Measurements from ENCODE around the gene KRT38. TPM values are rescaled to one million over a fixed set of nuclear protein-coding genes. Genes with fewer than 3 reads are reported as not detected.
"Not testable (repeated sequence)": the region's sequence is repeated elsewhere in the genome, so short reads cannot be mapped to it uniquely, and the experiment has no call there.

Gene KRT38
- total RNA-seq, 1 experiment from 2014 or later, result not detected

DNA sequence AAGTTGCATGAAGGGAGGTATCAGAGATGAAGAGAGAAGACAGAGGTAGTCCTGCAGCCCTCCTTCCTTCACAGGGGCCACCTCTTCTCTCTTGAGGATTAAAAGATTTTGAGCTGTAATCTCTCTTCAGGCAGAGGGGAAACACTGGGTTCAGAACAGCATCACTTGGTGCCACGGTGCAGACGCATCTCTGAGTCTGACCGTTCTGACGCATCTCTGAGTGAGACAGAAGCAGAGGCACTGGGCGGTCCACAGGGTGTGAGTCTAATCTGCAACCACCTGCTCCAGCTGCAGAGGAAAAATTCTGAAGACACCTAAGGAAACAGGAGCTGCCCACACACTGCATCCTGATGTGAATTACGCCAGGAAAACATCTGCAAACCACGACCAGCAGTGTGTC is 11.1 kb downstream of the KRT38 start:
- Histone ChIP-seq H3K9me3 (no peaks in the 10 kb centered on the region), H3K4me1 (peaks cover 20% of the 10 kb centered on the region), H3K27me3 (replicated peaks; ENCODE audit: control insufficient read depth, insufficient read depth, low read length) (no peaks in the 10 kb centered on the region), H3K4me3 (ENCODE audit: low read depth, low read length) (no peak overlapping the region), H3K36me3 (ENCODE audit: control insufficient read depth, insufficient read depth, low read length) (no peaks in the 10 kb centered on the region)
- Mint-ChIP-seq H3K27me3 (ENCODE audit: insufficient read depth, unreplicated experiment) (no peaks in the 10 kb centered on the region), H3K4me1 (ENCODE audit: low read depth, unreplicated experiment) (peaks cover 13% of the 10 kb centered on the region), H3K27ac (ENCODE audit: unreplicated experiment) (no peak overlapping the region), H3K4me3 (ENCODE audit: unreplicated experiment) (no peak overlapping the region), H3K36me3 (ENCODE audit: insufficient read depth, unreplicated experiment) (no peaks in the 10 kb centered on the region), H3K9me3 (ENCODE audit: unreplicated experiment) (no peaks in the 10 kb centered on the region)
- DNase-seq, result no peak
- ChIA-PET CTCF (no interaction called here), POLR2A (interaction anchor here (0.6 kb wide), 1 partner anchor 528 kb away, joined by 6 read pairs; no protein-coding TSS in a partner anchor)
- intact Hi-C loops (cut with micrococcal nuclease; ENCODE audit: unreplicated experiment), result no loop called here
- BruUV-seq (replicated peaks), result no TSS peak
- TF ChIP-seq, protein P1, sequence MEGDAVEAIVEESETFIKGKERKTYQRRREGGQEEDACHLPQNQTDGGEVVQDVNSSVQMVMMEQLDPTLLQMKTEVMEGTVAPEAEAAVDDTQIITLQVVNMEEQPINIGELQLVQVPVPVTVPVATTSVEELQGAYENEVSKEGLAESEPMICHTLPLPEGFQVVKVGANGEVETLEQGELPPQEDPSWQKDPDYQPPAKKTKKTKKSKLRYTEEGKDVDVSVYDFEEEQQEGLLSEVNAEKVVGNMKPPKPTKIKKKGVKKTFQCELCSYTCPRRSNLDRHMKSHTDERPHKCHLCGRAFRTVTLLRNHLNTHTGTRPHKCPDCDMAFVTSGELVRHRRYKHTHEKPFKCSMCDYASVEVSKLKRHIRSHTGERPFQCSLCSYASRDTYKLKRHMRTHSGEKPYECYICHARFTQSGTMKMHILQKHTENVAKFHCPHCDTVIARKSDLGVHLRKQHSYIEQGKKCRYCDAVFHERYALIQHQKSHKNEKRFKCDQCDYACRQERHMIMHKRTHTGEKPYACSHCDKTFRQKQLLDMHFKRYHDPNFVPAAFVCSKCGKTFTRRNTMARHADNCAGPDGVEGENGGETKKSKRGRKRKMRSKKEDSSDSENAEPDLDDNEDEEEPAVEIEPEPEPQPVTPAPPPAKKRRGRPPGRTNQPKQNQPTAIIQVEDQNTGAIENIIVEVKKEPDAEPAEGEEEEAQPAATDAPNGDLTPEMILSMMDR (IDR thresholded peaks at IDR 0.05; ENCODE audit: insufficient read depth in 1 of 2, low read depth in 1 of 2, low read length in 1 of 2, severe bottlenecking in 1 of 2, unreplicated experiment in 1 of 2), result no peak

DNA sequence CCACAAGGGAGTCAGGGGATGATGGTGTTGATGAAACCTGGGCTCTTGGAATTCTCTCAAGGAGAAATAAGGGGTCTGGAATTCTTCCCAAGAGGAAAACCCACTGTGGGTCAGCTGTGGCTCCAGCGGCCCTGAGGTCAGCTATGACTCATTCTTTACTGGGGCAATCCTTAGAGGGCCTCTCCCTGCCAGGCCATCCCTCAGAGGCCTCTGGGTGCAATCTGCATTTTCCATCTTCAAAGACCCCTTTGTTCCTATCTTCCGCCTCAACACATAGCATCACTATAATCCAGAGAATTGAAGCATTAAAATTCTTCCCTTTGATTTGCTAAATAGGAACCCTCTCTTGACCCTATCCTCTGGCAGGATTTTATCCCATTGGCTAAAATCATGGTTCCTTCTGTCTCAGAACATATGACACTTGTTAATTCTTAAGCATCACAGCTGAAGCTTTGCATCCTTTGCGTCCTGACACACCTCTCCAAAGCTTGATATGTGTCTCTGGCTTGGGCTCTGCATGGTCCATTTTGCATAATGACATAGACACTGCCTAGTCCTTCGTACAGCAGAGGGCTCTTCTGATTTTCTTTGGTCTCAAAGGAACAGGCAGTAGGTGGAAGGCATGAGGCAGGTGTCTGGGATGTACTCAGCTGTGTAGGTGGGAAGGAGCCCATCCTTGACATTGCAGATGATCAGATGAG is 12.0 kb downstream of the KRT38 start:
- no peaks in the 10 kb centered on the region for H3K36me3 ChIP-seq (ENCODE audit: control insufficient read depth, insufficient read depth, low read length)
- peaks cover 20% of the 10 kb centered on the region for H3K4me1 ChIP-seq
- no peaks in the 10 kb centered on the region for H3K9me3 ChIP-seq
- no peaks in the 10 kb centered on the region for H3K27me3 ChIP-seq (replicated peaks; ENCODE audit: control insufficient read depth, insufficient read depth, low read length)
- Mint-ChIP-seq H3K4me1 (ENCODE audit: low read depth, unreplicated experiment) (peaks cover 13% of the 10 kb centered on the region), H3K27ac (ENCODE audit: unreplicated experiment) (no peak overlapping the region), H3K27me3 (ENCODE audit: insufficient read depth, unreplicated experiment) (no peaks in the 10 kb centered on the region), H3K9me3 (ENCODE audit: unreplicated experiment) (no peaks in the 10 kb centered on the region), H3K36me3 (ENCODE audit: insufficient read depth, unreplicated experiment) (no peaks in the 10 kb centered on the region), H3K4me3 (ENCODE audit: unreplicated experiment) (no peak overlapping the region)
- ChIA-PET CTCF (interaction anchor here (0.8 kb wide), 1 partner anchor 23 kb away, joined by 3 read pairs; no protein-coding TSS in a partner anchor), POLR2A (no interaction called here)
- BruUV-seq (replicated peaks), result no TSS peak
- TF ChIP-seq, protein P1 (IDR thresholded peaks at IDR 0.05; ENCODE audit: insufficient read depth in 1 of 2, low read depth in 1 of 2, low read length in 1 of 2, severe bottlenecking in 1 of 2, unreplicated experiment in 1 of 2), result no peak
- DNase-seq, result no peak
- intact Hi-C loops (cut with micrococcal nuclease; ENCODE audit: unreplicated experiment), result no loop called here
- no peak overlapping the region for H3K4me3 ChIP-seq (ENCODE audit: low read depth, low read length)

DNA sequence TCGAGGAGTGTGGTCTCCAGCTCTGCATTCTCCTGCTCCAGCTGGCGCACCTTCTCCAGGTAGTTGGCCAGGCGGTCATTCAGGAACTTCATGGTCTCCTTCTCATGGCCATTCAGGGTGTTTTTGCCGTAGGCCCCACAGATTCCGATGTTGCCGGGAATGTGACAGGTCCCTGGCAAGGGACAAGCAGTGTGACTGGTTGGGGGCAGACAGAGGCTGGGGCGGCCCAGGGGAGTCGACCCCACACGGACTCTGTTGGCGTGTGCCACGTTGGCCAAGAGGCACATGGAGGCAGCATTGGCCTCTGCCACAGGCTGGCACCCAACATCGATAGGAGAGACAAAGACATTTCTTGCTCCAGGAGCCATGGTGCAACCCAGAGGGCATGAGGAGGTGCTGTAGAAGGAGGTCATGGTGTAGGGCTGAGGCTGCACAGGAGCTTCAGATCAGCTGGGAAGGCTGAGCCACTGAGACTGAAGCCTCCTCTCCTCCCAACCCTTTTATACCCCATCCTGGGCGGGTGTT is 16.6 kb downstream of the KRT38 start, which contains the start of gene KRT37:
Gene KRT37, minus strand, starts transcription at position 475 of the 525 bp plus-strand sequence. Its CDS starts 62 bp downstream, at position 413.
- Mint-ChIP-seq H3K9me3 (ENCODE audit: unreplicated experiment) (no peaks in the 10 kb centered on the region), H3K27me3 (ENCODE audit: insufficient read depth, unreplicated experiment) (no peaks in the 10 kb centered on the region), H3K4me3 (ENCODE audit: unreplicated experiment) (no peak within 1 kb of the TSS), H3K4me1 (ENCODE audit: low read depth, unreplicated experiment) (peaks cover 20% of the 10 kb centered on the region), H3K27ac (ENCODE audit: unreplicated experiment) (no peak within 1 kb of the TSS), H3K36me3 (ENCODE audit: insufficient read depth, unreplicated experiment) (no peaks in the 10 kb centered on the region)
- Histone ChIP-seq H3K4me3 (ENCODE audit: low read depth, low read length) (no peak within 1 kb of the TSS), H3K9me3 (no peaks in the 10 kb centered on the region), H3K27me3 (replicated peaks; ENCODE audit: control insufficient read depth, insufficient read depth, low read length) (no peaks in the 10 kb centered on the region), H3K4me1 (peaks cover 14% of the 10 kb centered on the region), H3K36me3 (ENCODE audit: control insufficient read depth, insufficient read depth, low read length) (no peaks in the 10 kb centered on the region)
- POLR2A ChIA-PET, result interaction anchor here (0.6 kb wide), 1 partner anchor 466 kb away, joined by 3 read pairs; no protein-coding TSS in a partner anchor
- no peak for DNase-seq
- CTCF ChIA-PET, result no interaction called here
- TF ChIP-seq, protein P1 (IDR thresholded peaks at IDR 0.05; ENCODE audit: insufficient read depth in 1 of 2, low read depth in 1 of 2, low read length in 1 of 2, severe bottlenecking in 1 of 2, unreplicated experiment in 1 of 2), result no peak
- intact Hi-C loops (cut with micrococcal nuclease; ENCODE audit: unreplicated experiment), result no loop called here
- no TSS peak for BruUV-seq (replicated peaks)

DNA sequence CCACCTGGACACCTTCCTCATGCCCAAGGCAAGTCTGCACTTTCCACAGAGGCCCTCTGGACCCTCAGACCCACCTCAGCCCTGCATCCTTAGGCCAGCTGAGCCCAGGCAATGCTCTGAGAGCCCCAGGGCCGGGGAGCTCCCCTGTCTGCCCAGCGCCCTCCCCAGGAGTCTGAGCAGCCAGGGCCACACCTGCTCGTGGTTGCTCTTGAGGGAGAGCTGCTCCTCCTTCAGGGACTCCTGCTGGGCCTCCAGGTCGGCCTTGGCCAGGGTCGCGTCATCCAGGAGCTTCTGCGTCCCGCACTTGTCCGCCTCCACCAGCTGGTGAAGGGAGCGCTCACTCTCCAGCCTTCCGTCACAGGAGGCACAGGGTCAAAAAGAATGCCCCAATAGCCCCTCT is 18.2 kb downstream of the KRT38 start:
- CTCF ChIA-PET; H3K36me3 ChIP-seq (ENCODE audit: control insufficient read depth, insufficient read depth, low read length); H3K4me3 Mint-ChIP-seq (ENCODE audit: unreplicated experiment); H3K27me3 ChIP-seq (replicated peaks; ENCODE audit: control insufficient read depth, insufficient read depth, low read length); H3K9me3 ChIP-seq; BruUV-seq (replicated peaks); H3K4me3 ChIP-seq (ENCODE audit: low read depth, low read length); H3K9me3 Mint-ChIP-seq (ENCODE audit: unreplicated experiment); H3K27me3 Mint-ChIP-seq (ENCODE audit: insufficient read depth, unreplicated experiment); H3K36me3 Mint-ChIP-seq (ENCODE audit: insufficient read depth, unreplicated experiment); intact Hi-C loops (cut with micrococcal nuclease; ENCODE audit: unreplicated experiment); H3K27ac Mint-ChIP-seq (ENCODE audit: unreplicated experiment); POLR2A ChIA-PET; DNase-seq: not testable (repeated sequence)
- peaks cover 14% of the 10 kb centered on the region for H3K4me1 ChIP-seq
- H3K4me1 Mint-ChIP-seq (ENCODE audit: low read depth, unreplicated experiment), result peaks cover 23% of the 10 kb centered on the region
